HG02870 (cell line): ENCODE results near the gene CNBP.
"Not testable (repeated sequence)": the region's sequence is repeated elsewhere in the genome, so short reads cannot be mapped to it uniquely, and the experiment has no call there.

Experiments
- ATAC-seq: cut with Tn5 transposase; IDR thresholded peaks from one replicate; pipeline ENCODE4 v1.9.1; 2021; ENCODE audit warnings: mild to moderate bottlenecking, moderate library complexity; ENCODE audit not compliant: unreplicated experiment

The CNBP gene

DNA sequence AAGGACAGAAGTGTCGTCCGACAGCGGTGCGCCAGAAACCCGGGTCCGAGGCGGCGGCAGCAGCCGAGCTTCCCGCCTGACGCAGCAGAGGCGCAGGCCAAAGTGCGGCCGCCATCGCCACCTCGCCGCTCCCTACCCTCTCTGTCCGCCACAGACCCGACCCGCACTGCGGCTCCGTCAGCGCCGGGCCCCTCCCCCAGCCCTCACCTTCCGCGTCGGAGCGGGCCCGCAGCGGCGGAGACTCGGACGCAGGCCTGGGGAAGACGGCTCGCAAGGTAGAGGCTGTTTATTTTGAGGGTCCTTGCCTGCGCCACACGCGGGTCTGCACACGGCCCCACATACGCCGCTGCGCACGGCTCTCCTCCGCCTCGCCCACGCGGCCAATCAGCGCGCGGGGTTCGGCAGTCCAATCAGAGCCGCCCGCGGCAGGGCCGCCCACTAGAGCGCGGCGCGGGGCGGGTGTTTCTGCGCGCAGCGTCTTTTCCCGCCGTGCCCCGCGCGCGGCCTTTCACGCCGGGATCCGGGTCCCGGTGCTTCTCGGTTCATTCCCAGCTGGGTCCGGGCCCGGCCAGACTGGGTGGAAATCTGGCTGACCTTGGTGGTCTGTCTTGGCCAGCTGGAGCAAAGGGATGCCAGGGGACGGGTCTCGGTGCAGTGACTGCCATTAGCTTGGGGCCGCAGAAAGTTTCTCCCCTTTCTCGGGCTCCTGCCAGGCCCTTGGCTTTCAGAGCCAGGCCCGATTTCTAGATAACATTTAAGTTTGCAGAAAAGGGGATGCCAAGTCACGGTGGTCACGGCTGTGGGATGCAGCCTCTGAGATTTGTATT is at the start of gene CNBP:
Gene CNBP (minus strand): TSS at position 328 of the 827 bp plus-strand sequence. CDS start 12,139 bp downstream, outside the sequence.
- peak; percentile 87 for ATAC-seq

DNA sequence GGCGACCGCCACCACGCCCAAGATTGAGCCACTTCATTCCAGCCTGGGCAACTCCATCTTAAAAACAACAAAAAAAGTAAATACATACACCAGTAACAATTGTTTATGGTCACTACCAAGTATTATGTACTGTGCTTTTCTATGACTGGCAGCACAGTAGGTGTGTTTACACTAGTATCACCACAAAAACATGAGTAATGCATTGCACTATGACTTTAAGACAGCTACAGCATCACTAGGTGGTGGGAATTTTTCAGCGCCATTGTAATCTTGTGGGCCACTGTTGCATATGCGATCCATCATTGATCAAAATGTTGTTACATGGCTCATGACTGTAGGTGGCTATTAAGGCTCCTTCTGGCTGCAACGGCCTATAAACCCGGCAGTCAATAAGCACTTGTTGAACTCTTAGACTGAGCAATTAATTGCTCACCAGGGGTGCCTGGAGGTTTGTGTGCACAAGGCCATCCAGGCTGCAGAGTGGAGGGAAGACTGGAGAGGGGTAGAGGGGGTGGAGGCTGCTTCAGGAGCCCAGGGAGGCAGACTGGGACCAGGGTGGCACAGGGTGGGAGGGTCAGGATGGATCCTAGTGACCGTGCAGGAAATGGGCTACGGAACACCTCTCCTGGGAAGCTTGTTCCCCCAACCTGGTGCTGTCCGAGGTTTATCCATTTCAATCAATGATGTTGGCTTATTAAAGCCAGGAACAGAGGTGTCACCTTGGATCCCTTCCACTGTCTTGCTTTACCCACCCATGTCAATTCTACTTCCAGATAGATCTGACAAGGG is 47.8 kb upstream of the CNBP start:
- ATAC-seq: no peak

GRCh38 chr3:129230311-129231019 is 46.8 kb upstream of the CNBP start:
- ATAC-seq: no peak

- no peak for ATAC-seq
Measured at GRCh38 chr3:129228891-129229585, 45.3 kb upstream of the CNBP start.

GRCh38 chr3:129226374-129226773 is 42.7 kb upstream of the CNBP start:
- ATAC-seq: no peak

DNA sequence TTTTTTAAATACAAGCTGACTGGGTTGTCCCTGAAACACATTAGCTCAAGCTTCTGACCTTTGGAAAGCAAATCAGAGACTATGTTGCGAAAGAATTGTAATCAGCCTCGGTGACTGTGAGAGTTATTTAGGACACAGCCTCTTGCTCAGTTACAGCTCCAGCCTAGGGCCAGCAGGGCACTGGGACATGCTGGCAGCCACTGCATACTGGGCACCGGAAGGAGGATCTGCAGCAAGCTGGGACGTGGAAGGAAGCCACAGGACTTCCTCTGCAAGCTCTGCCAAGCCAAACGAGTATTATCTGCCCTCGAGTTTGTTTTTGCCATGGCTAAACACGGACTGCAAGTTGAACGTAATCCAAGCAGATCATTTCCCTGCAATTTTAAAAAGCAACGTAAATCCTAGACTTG is 41.3 kb upstream of the CNBP start:
- ATAC-seq: no peak

DNA sequence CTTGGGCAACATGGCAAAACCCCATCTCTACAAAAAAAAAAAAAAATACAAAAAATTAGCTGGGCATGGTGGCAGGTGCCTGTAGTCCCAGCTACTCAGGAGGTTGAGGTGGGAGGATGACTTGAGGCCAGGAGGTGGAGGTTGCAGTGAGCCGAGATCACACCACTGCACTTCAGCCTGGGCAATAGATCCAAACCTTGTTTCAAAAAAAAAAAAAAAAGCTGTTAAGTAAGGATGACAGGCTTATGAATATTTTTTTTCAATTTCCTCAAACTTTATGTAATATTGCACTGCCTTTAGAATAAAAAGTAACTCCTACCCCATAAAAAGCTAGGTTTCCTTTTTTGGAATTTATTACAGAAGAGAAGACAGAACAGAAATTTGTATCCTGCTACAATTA is 40.7 kb upstream of the CNBP start:
- not testable (repeated sequence) for ATAC-seq

DNA sequence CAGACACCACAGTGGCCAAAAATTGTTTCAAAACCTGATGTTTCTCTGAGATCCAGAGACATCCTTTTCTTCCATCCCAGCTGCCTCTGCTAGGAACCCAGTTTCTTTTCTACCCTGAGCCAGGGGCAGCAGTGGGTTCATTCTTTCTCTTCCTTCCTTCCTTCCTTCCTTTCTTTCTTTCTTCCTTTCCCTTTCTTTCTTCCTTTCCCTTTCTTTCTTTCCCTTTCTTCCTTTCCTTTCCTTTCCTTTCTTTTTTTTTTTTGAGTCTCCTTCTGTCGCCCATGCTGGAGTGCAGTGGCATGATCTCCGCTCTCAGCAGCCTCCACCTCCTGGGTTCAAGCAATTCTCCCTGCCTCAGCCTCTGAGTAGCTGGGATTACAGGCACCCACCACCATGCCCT is 35.0 kb upstream of the CNBP start:
- no peak for ATAC-seq

GRCh38 chr3:129213238-129213637 is 29.5 kb upstream of the CNBP start:
- no peak for ATAC-seq

GRCh38 chr3:129211772-129212171 is 28.1 kb upstream of the CNBP start:
- no peak for ATAC-seq

DNA sequence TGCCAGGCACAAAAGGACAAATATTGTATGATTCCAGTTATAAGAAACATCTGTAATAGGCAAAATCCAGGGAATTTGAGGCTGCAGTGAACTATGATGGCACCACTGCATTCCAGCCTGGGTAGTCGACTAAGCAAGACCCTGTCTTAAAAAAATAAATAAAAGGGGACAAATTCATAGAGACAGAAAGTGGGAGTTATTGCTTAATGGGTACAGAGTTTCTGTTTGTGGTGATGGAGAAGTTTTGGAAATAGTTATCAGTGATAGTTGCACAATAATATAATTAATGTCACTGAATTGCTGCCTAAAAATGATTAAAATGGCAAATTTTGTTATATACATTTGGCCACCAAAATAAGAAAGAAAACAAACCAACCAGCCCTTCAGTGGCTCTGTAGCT is 27.6 kb upstream of the CNBP start:
- ATAC-seq: no peak

- no peak for ATAC-seq
Measured at GRCh38 chr3:129207479-129207878, 23.8 kb upstream of the CNBP start.

DNA sequence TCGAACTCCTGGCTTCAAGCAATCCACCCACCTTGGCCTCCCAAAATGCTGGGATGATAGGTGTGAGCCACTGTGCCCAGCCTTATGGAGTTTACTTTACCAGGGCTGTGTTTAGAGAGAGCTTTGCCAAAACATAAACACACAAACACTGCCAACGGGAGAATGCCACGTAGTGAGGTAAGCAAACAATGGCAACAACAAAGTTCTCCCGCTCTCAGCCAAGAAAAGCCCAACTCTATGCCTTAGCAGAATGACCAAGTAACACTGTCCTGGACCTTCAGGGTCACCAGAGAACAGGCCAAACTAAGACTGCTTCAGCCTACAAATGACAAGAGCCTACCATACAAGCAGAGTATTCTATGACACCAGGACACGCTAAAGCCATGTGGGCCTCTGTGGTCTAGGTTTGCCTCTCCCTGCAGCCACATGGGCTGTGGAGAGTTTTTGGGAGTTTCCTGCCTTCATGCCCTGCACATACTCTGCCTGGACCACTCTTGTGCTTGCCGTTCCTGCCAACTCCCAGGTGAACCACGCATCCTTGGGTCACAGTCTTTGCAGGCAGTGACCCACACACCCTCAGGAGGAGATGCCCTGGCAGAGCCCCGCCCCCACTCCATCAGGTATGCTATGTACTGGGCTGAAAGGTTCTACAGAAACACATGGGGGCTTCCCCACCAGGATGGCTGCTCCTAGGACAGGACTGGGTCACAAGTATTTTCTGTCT is 21.6 kb upstream of the CNBP start:
- ATAC-seq: no peak

DNA sequence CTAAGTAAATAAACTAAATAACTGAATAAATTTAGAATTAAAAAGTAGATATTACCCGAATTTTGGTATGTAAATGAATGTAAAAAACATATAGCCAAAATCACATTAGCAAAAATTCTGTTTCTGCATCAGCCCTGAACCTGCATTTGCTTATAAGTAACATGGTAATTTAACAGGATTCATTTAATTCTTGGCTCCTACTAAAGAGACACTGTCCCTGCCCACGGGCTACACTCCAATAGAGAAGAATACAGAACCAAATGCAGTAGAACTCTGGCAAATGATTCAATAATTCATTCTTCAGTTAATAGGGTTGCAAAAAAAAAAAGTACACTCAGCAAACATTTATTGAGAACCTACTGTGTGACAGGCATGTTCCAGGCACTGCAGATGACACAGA is 20.8 kb upstream of the CNBP start:
- ATAC-seq: no peak

GRCh38 chr3:129199366-129199765 is 15.7 kb upstream of the CNBP start:
- no peak for ATAC-seq

DNA sequence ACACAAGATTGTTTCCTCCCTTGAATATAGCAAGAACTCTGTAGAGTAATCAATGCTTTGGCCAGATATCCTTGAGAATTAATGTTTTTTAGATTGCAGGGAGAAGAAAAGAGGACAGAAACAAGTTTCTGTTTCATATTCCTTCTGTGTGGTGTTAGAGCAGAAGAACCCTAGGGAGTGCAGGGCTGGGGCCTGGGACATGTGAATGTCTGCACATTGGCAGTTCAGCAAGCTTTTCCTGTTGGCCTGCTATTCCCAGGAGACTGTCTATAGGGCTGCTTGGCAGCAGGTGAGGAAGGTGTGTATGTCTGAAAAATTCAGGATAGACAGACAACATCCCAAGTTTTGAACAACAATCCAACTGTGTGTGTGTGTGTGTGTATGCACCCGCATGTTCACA is 13.6 kb upstream of the CNBP start:
- ATAC-seq: no peak

DNA sequence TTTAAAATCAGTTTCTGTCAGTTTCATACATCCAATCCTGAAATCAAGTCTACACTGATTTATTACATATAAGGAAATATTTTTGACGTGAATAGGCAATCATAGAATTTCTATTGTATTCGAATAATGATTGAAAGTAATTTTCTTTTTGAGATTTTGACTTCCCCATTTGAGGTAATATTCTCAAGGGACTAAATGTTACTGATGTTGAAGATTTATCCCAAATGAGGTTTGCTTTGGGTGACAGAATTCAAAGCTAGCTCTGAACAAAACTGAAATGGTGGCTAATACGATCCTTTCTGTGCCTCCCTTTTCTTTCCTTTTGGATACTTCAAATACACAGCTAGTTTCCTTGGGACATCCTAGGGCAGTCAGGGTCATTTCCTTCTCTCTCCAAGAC is 12.9 kb upstream of the CNBP start:
- no peak for ATAC-seq

DNA sequence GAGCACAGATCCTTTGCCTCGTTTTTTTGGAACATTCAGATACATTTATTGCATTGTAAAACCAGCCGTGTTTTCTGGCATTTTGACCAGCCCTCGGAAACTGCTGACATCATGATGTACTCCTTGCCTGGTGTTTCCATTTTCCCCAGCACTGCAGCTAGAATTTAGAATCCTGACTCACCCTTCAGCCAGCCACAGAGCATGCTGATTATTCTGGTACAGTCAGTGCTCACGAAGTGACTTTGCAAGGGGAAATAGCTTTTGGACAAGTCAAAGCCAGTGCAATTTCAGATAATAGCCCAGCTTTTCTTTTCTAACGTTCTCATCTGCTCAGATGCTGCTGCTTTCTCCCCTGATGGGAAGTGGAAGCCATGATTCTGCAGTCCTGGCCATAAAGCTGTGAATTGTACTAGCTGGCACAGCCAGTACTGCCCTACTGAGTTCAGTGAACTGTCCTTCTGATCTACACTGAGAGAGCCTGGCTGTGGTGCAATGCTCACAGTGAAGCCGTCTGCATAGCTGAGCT is 12.1 kb upstream of the CNBP start:
- no peak for ATAC-seq

DNA sequence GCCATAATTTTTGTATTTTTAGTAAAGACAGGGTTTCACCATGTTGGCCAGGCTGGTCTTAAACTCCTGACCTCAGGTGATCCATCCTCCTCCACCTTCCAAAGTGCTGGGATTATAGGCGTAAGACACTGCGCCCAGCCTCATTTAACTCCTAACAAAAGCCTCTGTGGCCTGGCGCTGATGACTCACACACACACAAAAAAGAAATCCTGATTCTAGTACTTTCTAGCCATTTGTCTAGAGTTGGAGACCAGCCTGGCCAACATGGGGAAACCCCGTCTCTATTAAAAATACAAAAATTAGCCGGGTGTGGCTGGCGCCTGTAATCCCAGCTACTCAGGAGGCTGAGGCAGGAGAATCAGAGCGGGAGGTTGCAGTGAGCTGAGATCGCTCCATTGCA is 6.1 kb upstream of the CNBP start:
- ATAC-seq: not testable (repeated sequence)

GRCh38 chr3:129187857-129188256 is 4.2 kb upstream of the CNBP start:
- no peak for ATAC-seq
